ENCODE measurements around the gene TUBA3D.
A peak's percentile ranks its signal among the peaks of the same experiment; 100 is the strongest.
"Not testable (repeated sequence)": the region's sequence is repeated elsewhere in the genome, so short reads cannot be mapped to it uniquely, and the experiment has no call there.

The TUBA3D gene

DNA sequence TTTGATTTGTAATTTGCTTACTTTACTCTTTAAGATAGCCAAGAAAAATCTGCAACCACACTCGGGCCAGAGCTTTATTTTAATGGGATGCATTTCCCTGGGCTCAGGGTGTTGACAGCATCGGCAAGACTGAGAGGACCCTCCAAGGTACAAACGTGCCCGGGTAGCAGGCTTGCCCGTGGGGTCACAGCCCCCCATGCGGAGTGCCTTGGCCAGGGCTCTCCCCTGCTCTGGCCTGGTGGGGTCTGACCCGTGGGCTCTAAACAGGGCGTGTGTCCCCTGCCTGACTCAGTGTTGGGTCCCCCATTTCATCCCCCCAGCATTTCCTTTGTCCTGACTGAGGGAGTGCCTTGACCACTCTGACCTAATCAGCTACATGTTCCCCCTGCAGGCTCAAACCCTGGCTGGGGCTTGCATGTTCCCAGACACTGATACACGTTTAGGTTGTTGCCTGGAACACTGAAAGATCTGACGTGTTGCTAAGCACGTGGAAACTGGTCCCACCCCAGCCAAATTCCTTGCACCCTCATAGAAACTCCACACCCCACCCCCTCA lies 9.1 kb downstream of the TUBA3D start:
- not testable (repeated sequence) for DNase-seq

DNA sequence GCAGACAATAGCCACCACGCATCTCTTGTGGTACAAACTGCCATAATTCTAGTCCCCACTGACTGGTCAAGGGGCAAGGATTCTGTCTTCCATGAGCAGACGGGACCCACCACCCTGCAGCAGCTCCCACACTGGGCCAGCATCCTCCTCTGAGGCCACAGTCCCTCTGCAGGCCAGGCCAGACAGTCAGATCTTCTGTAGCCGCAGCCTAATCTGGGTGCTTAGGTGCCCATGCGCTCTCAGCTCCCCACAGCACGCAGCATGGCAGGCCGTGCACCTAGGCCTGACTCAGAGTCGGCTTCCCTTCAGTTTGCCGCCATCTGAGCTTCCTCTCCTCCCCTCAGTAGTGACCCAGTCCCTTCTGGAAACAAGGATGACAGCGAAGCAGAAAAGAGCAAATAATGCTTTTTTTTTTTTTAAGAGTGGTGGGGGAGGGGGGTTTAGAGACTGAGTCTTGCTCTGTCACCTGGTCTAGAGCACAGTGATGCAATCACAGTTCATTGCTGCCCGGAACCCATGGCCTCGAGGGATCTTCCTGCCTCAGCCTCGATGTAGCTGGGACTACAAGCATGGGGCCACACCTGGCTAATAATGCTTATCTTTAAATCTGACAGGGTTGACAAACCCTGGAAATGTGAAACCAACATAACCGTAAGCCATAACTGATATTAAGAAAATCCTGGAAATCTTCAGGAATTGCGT lies 10.4 kb downstream of the TUBA3D start:
- DNase-seq = not testable (repeated sequence)

GRCh38 chr2:131488306-131489205 lies 12.6 kb downstream of the TUBA3D start:
- no peak for DNase-seq

- DNase-seq = not testable (repeated sequence)
Measured at GRCh38 chr2:131490616-131491468, 14.9 kb downstream of the TUBA3D start.

GRCh38 chr2:131491469-131491836 lies 15.5 kb downstream of the TUBA3D start:
- peak; percentile 20 for DNase-seq

GRCh38 chr2:131492015-131492417 lies 16.1 kb downstream of the TUBA3D start, which contains the start of gene MZT2A:
Gene MZT2A (minus strand): TSS chr2:131492397. CDS start chr2:131492376, 21 bp downstream.
- DNase-seq = not testable (repeated sequence)

DNA sequence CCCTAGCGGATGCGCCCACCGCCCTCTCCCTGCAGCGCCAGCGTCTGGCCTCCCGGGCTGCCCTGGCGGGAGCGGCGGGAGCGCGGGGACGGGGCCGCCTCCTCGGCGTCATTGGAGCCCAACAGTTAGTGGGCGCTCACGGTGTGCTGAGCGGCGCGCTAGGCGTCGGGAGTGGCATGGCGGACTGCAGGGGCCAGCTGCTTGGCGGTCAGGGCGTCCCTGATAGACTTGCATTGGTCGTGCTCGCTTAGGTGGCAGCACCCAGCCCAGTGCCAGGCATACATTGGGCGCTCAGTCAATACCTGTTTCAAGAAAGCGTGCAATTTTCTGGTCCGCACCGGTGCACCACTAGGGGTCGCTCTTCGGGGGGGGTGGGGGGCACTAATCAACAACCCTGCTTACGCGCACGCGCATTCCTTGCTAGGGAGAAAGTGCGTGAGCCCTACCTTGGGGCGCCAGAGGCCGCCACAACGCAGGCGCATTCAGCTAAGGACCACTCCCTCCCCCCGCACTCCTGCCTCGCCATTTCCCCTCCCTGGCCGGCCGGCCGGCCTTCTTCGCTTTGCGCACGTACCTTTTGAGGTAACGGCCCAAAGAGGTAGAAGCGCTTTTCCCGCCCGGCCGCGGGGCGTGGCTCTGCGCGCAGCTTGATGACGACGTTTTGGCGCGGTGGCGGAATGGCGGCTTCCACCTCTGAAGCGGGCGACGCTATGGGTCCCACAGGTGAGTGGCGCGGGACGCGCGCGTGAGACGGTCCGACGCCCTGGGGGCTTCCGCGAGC lies 16.7 kb downstream of the TUBA3D start:
- peak; percentile 97 for DNase-seq

- no peak for DNase-seq
Measured at GRCh38 chr2:131493199-131493968, 17.5 kb downstream of the TUBA3D start.

DNA sequence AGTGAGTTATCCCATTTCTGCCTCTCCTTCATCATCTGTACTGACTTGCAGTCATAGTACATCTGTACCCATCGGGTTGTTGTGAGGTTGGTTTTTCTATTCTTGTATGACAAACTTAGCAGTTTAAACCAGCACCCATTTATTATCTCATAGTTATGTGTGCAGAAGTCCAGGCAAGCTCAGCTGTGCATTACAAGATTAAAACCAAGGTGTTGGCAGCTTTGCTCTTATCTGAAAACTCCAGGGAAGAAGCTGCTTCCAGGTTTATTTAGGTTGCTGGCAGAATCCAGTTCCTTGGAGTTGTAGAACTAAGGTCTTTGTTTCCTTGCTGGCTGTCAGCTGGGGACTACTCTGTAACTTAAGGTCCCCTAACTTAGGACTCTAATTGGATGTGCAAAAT lies 19.6 kb downstream of the TUBA3D start:
- DNase-seq = not testable (repeated sequence)

DNA sequence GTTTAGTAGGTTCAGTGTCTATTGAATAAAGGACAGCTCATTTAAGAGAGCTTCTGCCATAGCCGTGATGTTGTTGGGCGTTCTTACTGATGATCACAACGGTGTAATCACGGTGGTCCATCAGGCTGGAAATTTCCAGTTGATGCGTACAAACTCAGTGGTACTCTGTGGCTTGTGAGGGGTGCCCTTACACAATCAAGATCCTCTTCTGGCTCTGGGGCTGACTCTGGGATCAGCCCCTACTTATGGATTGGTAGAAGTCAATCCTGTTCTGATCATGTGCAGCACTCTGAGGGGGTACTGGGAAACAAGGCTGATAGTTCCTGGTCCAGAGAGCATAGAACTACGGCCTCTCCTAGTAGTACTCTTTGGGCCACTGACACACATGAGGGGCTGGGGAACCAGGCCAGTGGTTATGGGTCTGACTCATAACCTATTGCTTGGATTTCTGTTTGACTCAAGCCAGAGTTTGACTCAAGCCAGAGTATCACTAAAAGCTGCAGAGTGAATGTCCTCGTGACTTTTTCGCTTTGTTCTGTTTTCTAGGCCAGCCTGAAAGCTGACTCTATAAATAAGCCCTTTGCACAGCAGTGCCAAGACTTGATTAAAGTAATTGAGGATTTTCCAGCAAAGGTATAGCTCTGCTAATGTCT lies 22.5 kb downstream of the TUBA3D start:
- not testable (repeated sequence) for DNase-seq

DNA sequence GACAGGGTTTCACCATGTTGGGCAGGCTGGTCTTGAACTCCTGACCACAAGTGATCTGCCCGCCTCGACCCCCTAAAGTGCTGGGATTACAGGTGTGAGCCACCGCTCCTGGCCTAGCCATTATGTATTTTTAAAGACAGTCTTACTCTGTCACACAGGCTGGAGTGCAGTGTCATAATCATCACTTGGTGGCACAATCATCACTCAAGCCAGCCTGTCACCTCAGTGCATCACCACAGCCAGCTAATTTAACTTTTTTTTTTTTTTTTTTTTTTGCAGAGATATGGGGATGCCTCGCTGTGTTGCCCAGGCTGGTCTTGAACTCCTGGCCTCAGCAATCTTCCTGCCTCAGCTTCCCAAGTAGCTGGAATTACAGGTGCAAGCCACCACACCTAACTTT lies 27.7 kb downstream of the TUBA3D start:
- not testable (repeated sequence) for DNase-seq

DNA sequence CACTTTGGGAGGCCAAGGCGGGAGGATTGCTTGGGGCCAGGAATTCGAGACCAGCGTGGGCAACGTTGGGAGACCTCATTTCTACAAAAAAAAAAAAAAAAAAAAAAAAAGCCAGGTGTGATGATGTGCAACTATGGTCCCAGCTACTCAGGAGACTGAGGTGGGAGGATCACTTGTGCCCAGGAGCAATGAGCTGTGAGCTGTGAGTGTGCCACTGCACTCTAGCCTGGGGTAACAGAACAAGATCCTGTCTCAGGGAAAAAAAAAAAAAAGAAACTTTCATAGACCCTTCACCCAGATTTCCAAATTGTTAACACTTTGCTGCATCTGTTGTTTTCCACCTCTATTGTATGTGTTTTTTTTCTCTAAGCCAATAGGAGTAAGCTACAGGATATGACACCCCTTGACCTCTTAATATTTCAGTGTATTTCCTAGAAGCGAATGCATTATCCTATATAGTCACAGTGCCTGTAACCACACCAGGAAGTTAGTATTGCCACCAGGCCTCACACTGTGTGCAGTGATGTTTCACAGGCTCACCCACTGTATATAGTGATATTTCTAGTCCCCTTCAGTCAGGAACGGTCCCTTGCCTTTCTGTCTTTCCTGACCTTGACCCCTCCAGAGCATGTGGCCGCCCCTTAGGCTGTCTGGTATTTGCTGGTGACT lies 28.3 kb downstream of the TUBA3D start:
- DNase-seq = not testable (repeated sequence)

GRCh38 chr2:131509615-131510014 lies 33.7 kb downstream of the TUBA3D start:
- DNase-seq = no peak

GRCh38 chr2:131511291-131511968 lies 35.5 kb downstream of the TUBA3D start:
- not testable (repeated sequence) for DNase-seq

DNA sequence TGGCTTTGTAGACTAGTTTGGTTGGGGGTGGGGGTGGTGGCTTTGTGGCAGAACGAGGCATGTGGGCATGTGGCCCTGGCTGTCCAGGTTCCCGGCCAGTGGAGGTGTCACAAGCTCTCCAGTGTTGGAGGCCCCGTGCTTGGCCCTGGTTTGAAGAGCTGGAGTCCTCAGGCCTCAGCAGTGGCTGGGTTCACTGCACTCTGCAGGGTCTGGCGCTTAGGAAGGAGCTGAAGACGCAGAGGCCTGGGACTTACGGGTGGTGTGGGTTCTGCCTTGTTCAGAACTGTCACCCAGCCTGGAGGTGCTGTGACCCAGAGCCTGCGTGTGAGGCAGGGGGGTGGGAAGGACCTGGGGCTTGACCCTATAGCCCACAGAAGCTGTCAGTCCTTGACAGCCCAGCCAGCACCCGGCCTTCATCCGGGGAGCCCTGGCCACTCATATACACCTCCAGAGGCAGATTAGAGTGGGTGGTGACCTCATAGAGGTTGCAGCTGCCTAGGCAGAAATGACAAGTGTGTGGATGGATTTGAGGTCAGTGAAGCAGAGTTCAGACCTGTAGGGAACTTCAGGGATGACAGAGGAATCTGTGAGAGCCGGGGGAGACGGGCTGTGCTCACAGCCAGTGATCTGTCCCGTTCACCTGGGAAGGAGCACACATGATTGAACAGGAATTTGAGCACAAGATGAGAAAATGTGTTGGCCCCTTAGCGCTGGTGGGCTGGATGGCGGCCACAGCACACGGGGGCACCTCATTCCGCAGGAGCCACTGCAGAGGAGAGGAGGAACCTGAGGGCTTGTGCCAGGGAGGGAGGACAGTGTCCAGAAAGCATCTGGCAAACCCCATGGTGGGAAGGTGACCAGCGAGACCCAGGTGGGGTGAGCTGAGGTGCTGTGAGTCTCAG lies 36.3 kb downstream of the TUBA3D start:
- DNase-seq = not testable (repeated sequence)

GRCh38 chr2:131514408-131515166 lies 38.7 kb downstream of the TUBA3D start:
- not testable (repeated sequence) for DNase-seq

DNA sequence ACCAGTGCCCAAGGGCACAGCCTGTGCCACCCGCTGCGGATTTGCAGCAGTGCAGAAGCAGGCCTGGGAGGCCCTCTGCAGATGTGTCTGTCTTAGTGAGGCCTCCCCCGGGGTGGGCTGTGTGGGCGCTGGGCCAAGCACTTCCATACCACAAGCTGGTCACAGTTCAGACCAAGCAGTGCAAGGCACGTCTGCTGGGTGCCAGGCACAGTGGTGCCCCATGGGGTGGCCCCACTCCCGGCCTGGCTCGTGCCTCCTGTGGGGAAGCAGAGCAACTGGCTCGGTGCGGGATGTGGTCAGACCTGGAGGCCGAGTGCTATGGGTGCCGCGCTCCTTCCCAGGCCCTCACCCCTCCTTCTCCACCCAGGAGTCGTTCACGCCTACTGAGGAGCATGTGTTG lies 39.3 kb downstream of the TUBA3D start:
- not testable (repeated sequence) for DNase-seq

All from NCI-H510A treated with DMSO at 0.1 percent for 48 hours (cell line).